GM23338 (cell line): ENCODE data around the gene COX11. TPM values are rescaled to one million over a fixed set of nuclear protein-coding genes. Genes with fewer than 3 reads are reported as not detected.

ENCODE experiments used
- ATAC-seq: fragments of 200-7000 bp; cut with Tn5 transposase; 3 replicates; pipeline ENCODE4 v1.9.1; 2020
- DNase-seq: peaks from one replicate; pipeline ENCODE4 v3.0.0-alpha.2; 2015; ENCODE audit warnings: low spot score
- H2AFZ ChIP-seq: fragments of 200-600 bp; sonication (generic); 2 replicates; pipeline ENCODE4 v1.8.0; 2016; ENCODE audit warnings: antibody characterized with exemption, mild to moderate bottlenecking, moderate library complexity
- H3F3A ChIP-seq: fragments of 200-600 bp; sonication (generic); replicated peaks from 2 replicates; pipeline ENCODE4 v1.8.0; 2017; ENCODE audit warnings: antibody characterized with exemption, mixed run types, low read depth
- H3K27ac ChIP-seq: fragments of 200-600 bp; sonication (generic); 2 replicates; pipeline ENCODE4 v1.6.1; 2016; ENCODE audit warnings: low read depth
- H3K27me3 ChIP-seq: fragments of 200-600 bp; sonication (generic); 2 replicates; pipeline ENCODE4 v1.8.0; 2016; ENCODE audit warnings: mild to moderate bottlenecking, mixed run types, moderate library complexity; ENCODE audit not compliant: insufficient read depth
- H3K36me3 ChIP-seq: fragments of 200-600 bp; sonication (generic); 2 replicates; pipeline ENCODE4 v1.8.0; 2016; ENCODE audit warnings: mild to moderate bottlenecking; ENCODE audit not compliant: insufficient read depth
- H3K4me1 ChIP-seq: fragments of 200-600 bp; sonication (generic); 2 replicates; pipeline ENCODE4 v1.8.0; 2016; ENCODE audit warnings: mild to moderate bottlenecking, moderate library complexity; ENCODE audit not compliant: insufficient read depth
- H3K4me2 ChIP-seq: fragments of 200-600 bp; sonication (generic); 2 replicates; pipeline ENCODE4 v1.7.1; 2017; ENCODE audit warnings: mixed run types
- H3K4me3 ChIP-seq: fragments of 200-600 bp; sonication (generic); 2 replicates; pipeline ENCODE4 v1.6.1; 2016; ENCODE audit warnings: mixed run types
- H3K79me2 ChIP-seq: fragments of 200-600 bp; sonication (generic); replicated peaks from 2 replicates; pipeline ENCODE4 v1.8.0; 2017; ENCODE audit warnings: mild to moderate bottlenecking; ENCODE audit not compliant: insufficient read depth
- H3K9me2 ChIP-seq: fragments of 200-600 bp; sonication (generic); 2 replicates; pipeline ENCODE4 v1.8.0; 2017; ENCODE audit not compliant: insufficient read depth
- H4K20me1 ChIP-seq: fragments of 200-600 bp; sonication (generic); replicated peaks from 2 replicates; pipeline ENCODE4 v1.8.0; 2017; ENCODE audit warnings: mild to moderate bottlenecking; ENCODE audit not compliant: insufficient read depth
- H3K27ac Mint-ChIP-seq: 2 replicates; pipeline ENCODE4 v1.8.0; 2020; ENCODE audit warnings: inconsistent platforms, mild to moderate bottlenecking, moderate library complexity, mixed read lengths
- H3K27me3 Mint-ChIP-seq: 3 replicates; pipeline ENCODE4 v1.8.0; 2022; ENCODE audit warnings: low read depth, mild to moderate bottlenecking, moderate library complexity, mixed read lengths, inconsistent platforms; ENCODE audit not compliant: insufficient read depth, poor library complexity
- H3K36me3 Mint-ChIP-seq: 3 replicates; pipeline ENCODE4 v1.8.0; 2021; ENCODE audit warnings: low read depth, mild to moderate bottlenecking, inconsistent platforms, moderate library complexity, mixed read lengths
- H3K4me1 Mint-ChIP-seq: 3 replicates; pipeline ENCODE4 v1.8.0; 2020; ENCODE audit warnings: mild to moderate bottlenecking, inconsistent platforms, mixed read lengths
- H3K4me3 Mint-ChIP-seq: 3 replicates; pipeline ENCODE4 v1.8.0; 2021; ENCODE audit warnings: moderate library complexity, mild to moderate bottlenecking, inconsistent platforms, mixed read lengths
- H3K9me3 Mint-ChIP-seq: 3 replicates; pipeline ENCODE4 v1.8.0; 2020; ENCODE audit warnings: moderate library complexity, mild to moderate bottlenecking, inconsistent platforms, mixed read lengths
- CREB1 ChIP-seq: fragments of 250-450 bp; sonication (Bioruptor Pico); IDR thresholded peaks from 2 replicates; pipeline ENCODE4 v1.5.0; 2020; ENCODE audit warnings: low read depth, mild to moderate bottlenecking, moderate library complexity
- EZH2phosphoT487 ChIP-seq: fragments of 200-600 bp; sonication (generic); IDR thresholded peaks from one replicate; pipeline ENCODE4 v1.8.1; 2018; ENCODE audit warnings: antibody characterized with exemption; ENCODE audit not compliant: unreplicated experiment
- JUNB ChIP-seq: IDR thresholded peaks from one replicate; pipeline ENCODE4 v1.6.1; 2016; ENCODE audit warnings: antibody characterized with exemption; ENCODE audit not compliant: unreplicated experiment
- NANOG ChIP-seq: IDR thresholded peaks from 2 replicates; pipeline ENCODE4 v1.6.1; 2016; ENCODE audit warnings: antibody characterized with exemption, borderline replicate concordance
- POLR2AphosphoS5 ChIP-seq: IDR thresholded peaks from 2 replicates; pipeline ENCODE4 v1.6.1; 2016; ENCODE audit warnings: antibody characterized with exemption, low read depth
- ZNF114 ChIP-seq: fragments of 250-450 bp; sonication (Bioruptor Pico); IDR thresholded peaks from 2 replicates; pipeline ENCODE4 v1.5.0; 2020; ENCODE audit warnings: mild to moderate bottlenecking, moderate library complexity
- ZNF331 ChIP-seq: fragments of 250-450 bp; sonication (Bioruptor Pico); IDR thresholded peaks from 2 replicates; pipeline ENCODE4 v1.5.0; 2020; ENCODE audit warnings: low read depth, mild to moderate bottlenecking, moderate library complexity
- polyA plus RNA-seq: library from polyadenylated mRNA; unstranded; fragments of >200 nt; fragmentation: Nextera tagmentation; extraction: Ambion mirVana; gene quantifications from 2 replicates; pipeline ENCODE4 v1.2.1, GENCODE V29; 2016
- total RNA-seq: library from RNA; depleted of rRNA; stranded (reverse); fragments of >200 nt; shearing (Covaris generic); gene quantifications from 2 replicates; pipeline ENCODE4 v1.2.3, GENCODE V29; 2014
- TF ChIP-seq, protein P1 (sequence below): IDR thresholded peaks from 2 replicates; pipeline ENCODE4 v1.6.1; 2016; ENCODE audit warnings: antibody characterized with exemption
- TF ChIP-seq, protein P2 (sequence below): IDR thresholded peaks from one replicate; pipeline ENCODE4 v1.6.1; 2018; ENCODE audit warnings: antibody characterized with exemption; ENCODE audit not compliant: unreplicated experiment
- TF ChIP-seq, protein P3 (sequence below), 2 experiments: fragments of 200-600 bp in 1 of 2; sonication (generic) in 1 of 2; conservative IDR thresholded peaks; 2 replicates each; pipeline versions ENCODE4 v1.5.1 to v1.6.1; 2016 to 2017; ENCODE audit warnings: antibody characterized with exemption in 2 of 2, low read depth in 2 of 2, mild to moderate bottlenecking in 2 of 2, moderate library complexity in 1 of 2

COX11 gene
- total and polyA plus RNA-seq, 2 experiments from 2014 or later, result 53.7 to 56.7 TPM

DNA sequence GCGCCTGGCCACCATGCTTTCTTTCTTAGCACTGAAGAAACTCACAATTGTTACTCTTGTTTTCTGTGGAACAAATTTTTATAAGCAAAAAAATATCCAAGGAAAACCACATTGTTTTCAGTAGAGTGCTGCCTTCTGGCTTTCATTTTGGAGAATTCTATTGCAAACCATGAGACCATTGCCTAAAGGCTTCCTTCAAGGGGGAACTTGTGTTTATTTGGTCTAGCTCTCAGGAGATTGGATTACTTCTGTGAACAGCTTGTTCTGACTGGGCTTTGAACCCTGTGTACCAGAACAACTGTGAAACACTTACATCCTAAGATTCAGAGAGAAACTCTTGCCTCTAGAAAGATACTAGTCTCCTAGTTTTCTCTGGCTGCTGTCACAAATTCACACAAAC lies 35.7 kb downstream of the COX11 start:
- no peak overlapping the region for H3K27ac Mint-ChIP-seq
- H3K27me3 Mint-ChIP-seq, result peaks cover 3% of the 10 kb centered on the region
- Histone ChIP-seq H3K27ac (no peak overlapping the region), H2AFZ (no peak overlapping the region), H3K9me2 (no peaks in the 10 kb centered on the region), H3K4me1 (no peaks in the 10 kb centered on the region), H3K36me3 (peaks cover 68% of the 10 kb centered on the region), H4K20me1 (peaks cover 10% of the 10 kb centered on the region; the same call in 1 of the 2 replicates), H3K4me3 (no peak overlapping the region), H3K4me2 (no peak overlapping the region), H3K27me3 (no peaks in the 10 kb centered on the region), H3K79me2 (peaks cover 10% of the 10 kb centered on the region), H3F3A (no peaks in the 10 kb centered on the region)
- DNase-seq, result no peak
- H3K36me3 Mint-ChIP-seq, result peaks cover 85% of the 10 kb centered on the region
- no peak for ATAC-seq
- no peak overlapping the region for H3K4me3 Mint-ChIP-seq
- H3K9me3 Mint-ChIP-seq, result no peaks in the 10 kb centered on the region
- no peak for TF ChIP-seq POLR2AphosphoS5
- H3K4me1 Mint-ChIP-seq, result no peaks in the 10 kb centered on the region

DNA sequence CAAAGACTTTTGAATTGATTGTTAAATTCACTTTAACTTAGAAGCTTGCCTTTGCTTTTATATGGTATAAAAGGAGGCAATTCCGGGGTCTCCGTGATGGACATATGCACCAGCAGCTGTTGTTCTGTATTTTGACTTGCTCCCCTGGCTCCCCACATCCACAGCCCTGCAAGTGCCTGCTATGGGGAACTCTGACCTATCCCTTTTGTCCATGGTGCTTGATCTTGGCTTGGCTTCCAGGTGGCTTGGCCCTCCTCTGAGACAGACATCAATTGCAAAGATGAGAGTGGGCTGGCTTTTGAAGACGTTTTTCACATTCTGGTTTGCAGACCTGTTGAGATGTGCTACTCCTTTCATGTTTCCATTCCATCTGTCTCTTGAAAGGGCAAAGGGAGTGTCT lies 40.9 kb downstream of the COX11 start:
- H3K36me3 ChIP-seq, result peaks cover 44% of the 10 kb centered on the region
- no peak for TF ChIP-seq CREB1 (CRISPR knock-in tag)
- no peak for TF ChIP-seq POLR2AphosphoS5
- no peak for TF ChIP-seq JUNB
- no peak for TF ChIP-seq ZNF331 (CRISPR knock-in tag)
- TF ChIP-seq NANOG, result no peak
- TF ChIP-seq EZH2phosphoT487, result no peak
- TF ChIP-seq ZNF114 (CRISPR knock-in tag), result no peak
- TF ChIP-seq, protein P1, sequence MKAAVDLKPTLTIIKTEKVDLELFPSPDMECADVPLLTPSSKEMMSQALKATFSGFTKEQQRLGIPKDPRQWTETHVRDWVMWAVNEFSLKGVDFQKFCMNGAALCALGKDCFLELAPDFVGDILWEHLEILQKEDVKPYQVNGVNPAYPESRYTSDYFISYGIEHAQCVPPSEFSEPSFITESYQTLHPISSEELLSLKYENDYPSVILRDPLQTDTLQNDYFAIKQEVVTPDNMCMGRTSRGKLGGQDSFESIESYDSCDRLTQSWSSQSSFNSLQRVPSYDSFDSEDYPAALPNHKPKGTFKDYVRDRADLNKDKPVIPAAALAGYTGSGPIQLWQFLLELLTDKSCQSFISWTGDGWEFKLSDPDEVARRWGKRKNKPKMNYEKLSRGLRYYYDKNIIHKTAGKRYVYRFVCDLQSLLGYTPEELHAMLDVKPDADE, result no peak
- TF ChIP-seq, protein P2, sequence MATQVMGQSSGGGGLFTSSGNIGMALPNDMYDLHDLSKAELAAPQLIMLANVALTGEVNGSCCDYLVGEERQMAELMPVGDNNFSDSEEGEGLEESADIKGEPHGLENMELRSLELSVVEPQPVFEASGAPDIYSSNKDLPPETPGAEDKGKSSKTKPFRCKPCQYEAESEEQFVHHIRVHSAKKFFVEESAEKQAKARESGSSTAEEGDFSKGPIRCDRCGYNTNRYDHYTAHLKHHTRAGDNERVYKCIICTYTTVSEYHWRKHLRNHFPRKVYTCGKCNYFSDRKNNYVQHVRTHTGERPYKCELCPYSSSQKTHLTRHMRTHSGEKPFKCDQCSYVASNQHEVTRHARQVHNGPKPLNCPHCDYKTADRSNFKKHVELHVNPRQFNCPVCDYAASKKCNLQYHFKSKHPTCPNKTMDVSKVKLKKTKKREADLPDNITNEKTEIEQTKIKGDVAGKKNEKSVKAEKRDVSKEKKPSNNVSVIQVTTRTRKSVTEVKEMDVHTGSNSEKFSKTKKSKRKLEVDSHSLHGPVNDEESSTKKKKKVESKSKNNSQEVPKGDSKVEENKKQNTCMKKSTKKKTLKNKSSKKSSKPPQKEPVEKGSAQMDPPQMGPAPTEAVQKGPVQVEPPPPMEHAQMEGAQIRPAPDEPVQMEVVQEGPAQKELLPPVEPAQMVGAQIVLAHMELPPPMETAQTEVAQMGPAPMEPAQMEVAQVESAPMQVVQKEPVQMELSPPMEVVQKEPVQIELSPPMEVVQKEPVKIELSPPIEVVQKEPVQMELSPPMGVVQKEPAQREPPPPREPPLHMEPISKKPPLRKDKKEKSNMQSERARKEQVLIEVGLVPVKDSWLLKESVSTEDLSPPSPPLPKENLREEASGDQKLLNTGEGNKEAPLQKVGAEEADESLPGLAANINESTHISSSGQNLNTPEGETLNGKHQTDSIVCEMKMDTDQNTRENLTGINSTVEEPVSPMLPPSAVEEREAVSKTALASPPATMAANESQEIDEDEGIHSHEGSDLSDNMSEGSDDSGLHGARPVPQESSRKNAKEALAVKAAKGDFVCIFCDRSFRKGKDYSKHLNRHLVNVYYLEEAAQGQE, result no peak
- TF ChIP-seq, protein P3, sequence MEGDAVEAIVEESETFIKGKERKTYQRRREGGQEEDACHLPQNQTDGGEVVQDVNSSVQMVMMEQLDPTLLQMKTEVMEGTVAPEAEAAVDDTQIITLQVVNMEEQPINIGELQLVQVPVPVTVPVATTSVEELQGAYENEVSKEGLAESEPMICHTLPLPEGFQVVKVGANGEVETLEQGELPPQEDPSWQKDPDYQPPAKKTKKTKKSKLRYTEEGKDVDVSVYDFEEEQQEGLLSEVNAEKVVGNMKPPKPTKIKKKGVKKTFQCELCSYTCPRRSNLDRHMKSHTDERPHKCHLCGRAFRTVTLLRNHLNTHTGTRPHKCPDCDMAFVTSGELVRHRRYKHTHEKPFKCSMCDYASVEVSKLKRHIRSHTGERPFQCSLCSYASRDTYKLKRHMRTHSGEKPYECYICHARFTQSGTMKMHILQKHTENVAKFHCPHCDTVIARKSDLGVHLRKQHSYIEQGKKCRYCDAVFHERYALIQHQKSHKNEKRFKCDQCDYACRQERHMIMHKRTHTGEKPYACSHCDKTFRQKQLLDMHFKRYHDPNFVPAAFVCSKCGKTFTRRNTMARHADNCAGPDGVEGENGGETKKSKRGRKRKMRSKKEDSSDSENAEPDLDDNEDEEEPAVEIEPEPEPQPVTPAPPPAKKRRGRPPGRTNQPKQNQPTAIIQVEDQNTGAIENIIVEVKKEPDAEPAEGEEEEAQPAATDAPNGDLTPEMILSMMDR (conservative IDR thresholded peaks at IDR 0.05; ENCODE audit: low read depth in 2 of 2), result no peak
- no peaks in the 10 kb centered on the region for H3K27me3 ChIP-seq
- H3K4me2 ChIP-seq, result no peak overlapping the region
- H2AFZ ChIP-seq, result no peak overlapping the region
- no peaks in the 10 kb centered on the region for H3K9me2 ChIP-seq
- no peak overlapping the region for H3K27ac ChIP-seq
- H3K36me3 Mint-ChIP-seq, result peaks cover 82% of the 10 kb centered on the region
- H3K4me3 ChIP-seq, result no peak overlapping the region
- H4K20me1 ChIP-seq, result peaks cover 11% of the 10 kb centered on the region
- H3K79me2 ChIP-seq, result peaks cover 14% of the 10 kb centered on the region
- DNase-seq (no peak), ATAC-seq (no peak)
- H3K9me3 Mint-ChIP-seq, result no peaks in the 10 kb centered on the region
- H3K4me1 Mint-ChIP-seq, result no peaks in the 10 kb centered on the region
- H3K27me3 Mint-ChIP-seq, result peaks cover 3% of the 10 kb centered on the region
- H3K4me1 ChIP-seq, result no peaks in the 10 kb centered on the region
- no peaks in the 10 kb centered on the region for H3F3A ChIP-seq
- H3K4me3 Mint-ChIP-seq, result no peak overlapping the region
- no peak overlapping the region for H3K27ac Mint-ChIP-seq
